OCI-LY3 (cell line): ENCODE results near the gene NHERF2.

Experiments used
- H2AFZ ChIP-seq: fragments of 200-600, 300-600 bp; shearing (Covaris generic); 2 replicates; pipeline ENCODE4 v1.6.0; 2014; ENCODE audit warnings: antibody characterized with exemption, low read depth, low read length
- H3K27ac ChIP-seq: fragments of 200-600, 300-600 bp; sonication (generic); 2 replicates; pipeline ENCODE4 v1.5.1; 2014; ENCODE audit warnings: mild to moderate bottlenecking, low read length, moderate library complexity, mixed read lengths
- H3K27me3 ChIP-seq: fragments of 200-600, 300-600 bp; sonication (generic); 2 replicates; pipeline ENCODE4 v1.6.1; 2014; ENCODE audit warnings: low read depth, low read length, mixed read lengths
- H3K36me3 ChIP-seq: fragments of 200-600, 300-600 bp; sonication (generic); replicated peaks from 2 replicates; pipeline ENCODE3; 2014; ENCODE audit warnings: low read depth, low read length, mixed read lengths
- H3K4me1 ChIP-seq: fragments of 300-600, 200-600 bp; sonication (generic); 2 replicates; pipeline ENCODE4 v1.6.1; 2014; ENCODE audit warnings: low read length, mixed read lengths
- H3K4me2 ChIP-seq: fragments of 200-600, 300-600 bp; sonication (generic); 2 replicates; pipeline ENCODE4 v1.6.1; 2014; ENCODE audit warnings: low read length, mixed read lengths
- H3K4me3 ChIP-seq: fragments of 300-600, 200-600 bp; sonication (generic); 2 replicates; pipeline ENCODE4 v1.5.1; 2014; ENCODE audit warnings: antibody characterized with exemption, mild to moderate bottlenecking, low read length, moderate library complexity
- H3K79me2 ChIP-seq: fragments of 300-600, 200-600 bp; shearing (Covaris generic); 2 replicates; pipeline ENCODE4 v1.6.1; 2014; ENCODE audit warnings: mild to moderate bottlenecking, low read length, mixed read lengths
- H3K9ac ChIP-seq: fragments of 300-600, 200-600 bp; shearing (Covaris generic); 2 replicates; pipeline ENCODE4 v1.6.0; 2014; ENCODE audit warnings: mild to moderate bottlenecking, low read length, moderate library complexity
- H3K9me3 ChIP-seq: fragments of 200-600, 300-600 bp; shearing (Covaris generic); 2 replicates; pipeline ENCODE4 v1.6.1; 2014; ENCODE audit warnings: low read length, mixed read lengths; ENCODE audit not compliant: insufficient read depth
- H4K20me1 ChIP-seq: fragments of 200-600, 300-600 bp; sonication (generic); 2 replicates; pipeline ENCODE4 v1.6.1; 2016; ENCODE audit warnings: low read length, mixed read lengths; ENCODE audit not compliant: insufficient read depth
- EZH2phosphoT487 ChIP-seq: fragments of 200-600 bp; shearing (Covaris generic); IDR thresholded peaks from 2 replicates; pipeline ENCODE4 v1.6.1; 2018; ENCODE audit warnings: antibody characterized with exemption, mixed run types, low read depth
- TF ChIP-seq, protein P1 (sequence below): fragments of 200-600, 300-600 bp; sonication (generic); IDR thresholded peaks from 2 replicates; pipeline ENCODE4 v1.5.1; 2014; ENCODE audit warnings: antibody characterized with exemption, low read length, low read depth

The NHERF2 gene

DNA sequence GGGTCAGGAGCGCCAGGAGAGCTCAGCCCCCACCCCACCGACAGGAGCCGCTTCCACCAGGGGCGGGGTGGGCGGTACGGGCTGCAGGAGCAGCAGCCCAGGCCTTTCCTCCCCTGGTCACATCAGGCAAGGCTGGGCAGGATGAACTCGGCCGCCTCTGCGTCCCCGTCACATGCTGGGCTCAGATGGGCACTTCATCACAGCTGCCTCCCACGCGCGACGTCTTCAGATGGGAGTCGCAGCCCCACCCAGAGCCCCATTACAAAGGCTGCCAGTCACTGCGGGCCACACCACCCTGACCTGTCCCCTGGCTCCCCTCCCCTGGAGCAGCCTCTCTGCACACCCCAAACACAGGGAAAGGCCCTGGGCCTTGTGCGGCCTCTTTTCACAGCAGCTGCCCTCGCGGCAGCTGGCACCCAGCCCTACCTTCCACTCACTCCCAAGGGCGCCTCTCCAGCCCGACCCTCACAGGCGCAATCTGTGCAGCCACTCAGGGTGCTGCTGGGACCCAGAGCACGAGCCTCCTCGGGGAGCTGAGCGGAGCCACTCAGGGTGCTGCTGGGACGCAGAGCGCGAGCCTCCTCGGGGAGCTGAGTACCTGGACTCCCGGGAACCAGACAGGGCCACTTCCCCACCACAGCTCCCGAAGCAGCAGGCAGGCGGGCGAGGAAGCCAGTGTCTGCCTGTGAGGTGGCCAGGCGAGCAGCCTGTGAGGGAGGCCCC is 21.7 kb upstream of the NHERF2 start:
- Histone ChIP-seq H3K27ac (no peak overlapping the region), H3K4me2 (no peak overlapping the region), H3K36me3 (peaks cover 39% of the 10 kb centered on the region), H3K4me3 (no peak overlapping the region), H3K9me3 (no peaks in the 10 kb centered on the region), H2AFZ (no peak overlapping the region), H3K4me1 (peaks cover 22% of the 10 kb centered on the region), H3K79me2 (peaks cover 71% of the 10 kb centered on the region), H3K9ac (no peak overlapping the region), H3K27me3 (no peaks in the 10 kb centered on the region), H4K20me1 (peaks cover 60% of the 10 kb centered on the region)
- TF ChIP-seq, protein P1, sequence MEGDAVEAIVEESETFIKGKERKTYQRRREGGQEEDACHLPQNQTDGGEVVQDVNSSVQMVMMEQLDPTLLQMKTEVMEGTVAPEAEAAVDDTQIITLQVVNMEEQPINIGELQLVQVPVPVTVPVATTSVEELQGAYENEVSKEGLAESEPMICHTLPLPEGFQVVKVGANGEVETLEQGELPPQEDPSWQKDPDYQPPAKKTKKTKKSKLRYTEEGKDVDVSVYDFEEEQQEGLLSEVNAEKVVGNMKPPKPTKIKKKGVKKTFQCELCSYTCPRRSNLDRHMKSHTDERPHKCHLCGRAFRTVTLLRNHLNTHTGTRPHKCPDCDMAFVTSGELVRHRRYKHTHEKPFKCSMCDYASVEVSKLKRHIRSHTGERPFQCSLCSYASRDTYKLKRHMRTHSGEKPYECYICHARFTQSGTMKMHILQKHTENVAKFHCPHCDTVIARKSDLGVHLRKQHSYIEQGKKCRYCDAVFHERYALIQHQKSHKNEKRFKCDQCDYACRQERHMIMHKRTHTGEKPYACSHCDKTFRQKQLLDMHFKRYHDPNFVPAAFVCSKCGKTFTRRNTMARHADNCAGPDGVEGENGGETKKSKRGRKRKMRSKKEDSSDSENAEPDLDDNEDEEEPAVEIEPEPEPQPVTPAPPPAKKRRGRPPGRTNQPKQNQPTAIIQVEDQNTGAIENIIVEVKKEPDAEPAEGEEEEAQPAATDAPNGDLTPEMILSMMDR: no peak
- no peak for TF ChIP-seq EZH2phosphoT487

DNA sequence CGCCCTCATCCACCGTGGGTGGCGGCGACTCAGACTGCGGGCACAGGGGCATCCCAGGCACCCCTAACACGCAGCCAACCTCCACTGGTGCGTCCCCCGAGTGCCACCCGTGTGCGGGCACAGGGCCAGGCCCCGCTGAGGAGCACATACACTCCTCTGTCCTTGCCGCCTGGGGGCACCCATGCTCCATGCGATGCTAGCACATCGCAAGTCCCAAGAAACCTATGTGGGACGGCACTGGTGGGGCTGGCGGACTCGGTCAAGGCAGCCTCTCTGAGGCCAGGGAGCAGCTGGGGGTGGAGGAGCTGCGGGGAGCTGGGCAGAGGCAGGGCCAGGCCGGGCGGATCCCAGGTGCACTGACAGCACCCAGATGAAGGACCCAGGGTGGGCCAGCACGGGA is 21.1 kb upstream of the NHERF2 start:
- peaks cover 78% of the 10 kb centered on the region for H3K79me2 ChIP-seq
- no peak overlapping the region for H3K4me3 ChIP-seq
- H3K9ac ChIP-seq: no peak overlapping the region
- H3K4me2 ChIP-seq: no peak overlapping the region
- H3K27ac ChIP-seq: no peak overlapping the region
- H3K9me3 ChIP-seq: no peaks in the 10 kb centered on the region
- TF ChIP-seq, protein P1: peak; percentile 20
- TF ChIP-seq EZH2phosphoT487: no peak
- H4K20me1 ChIP-seq: peaks cover 60% of the 10 kb centered on the region
- H3K27me3 ChIP-seq: no peaks in the 10 kb centered on the region
- H2AFZ ChIP-seq: no peak overlapping the region
- H3K4me1 ChIP-seq: peaks cover 26% of the 10 kb centered on the region
- peaks cover 39% of the 10 kb centered on the region for H3K36me3 ChIP-seq

DNA sequence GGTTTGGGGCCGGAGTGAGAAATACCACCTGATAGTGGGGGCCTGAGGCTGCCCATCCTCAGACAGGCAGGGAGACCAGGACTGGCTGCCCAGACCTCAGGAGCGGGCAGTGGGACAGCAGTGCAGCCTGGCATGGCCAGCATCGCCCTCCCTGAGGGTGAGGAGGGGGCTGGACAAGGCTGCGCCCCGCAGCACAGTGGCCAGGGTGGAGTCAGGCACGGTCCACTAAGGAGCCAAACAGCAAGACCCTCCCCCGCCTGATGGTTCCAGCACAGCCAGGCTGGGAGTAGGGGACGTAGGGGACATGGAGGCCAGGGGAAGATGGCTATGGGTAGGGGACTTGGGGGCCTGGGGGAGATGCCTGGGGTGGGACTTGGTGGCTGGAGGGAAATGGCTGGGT is 20.4 kb upstream of the NHERF2 start:
- Histone ChIP-seq H3K9ac (no peak overlapping the region), H3K36me3 (peaks cover 33% of the 10 kb centered on the region), H4K20me1 (peaks cover 60% of the 10 kb centered on the region)

DNA sequence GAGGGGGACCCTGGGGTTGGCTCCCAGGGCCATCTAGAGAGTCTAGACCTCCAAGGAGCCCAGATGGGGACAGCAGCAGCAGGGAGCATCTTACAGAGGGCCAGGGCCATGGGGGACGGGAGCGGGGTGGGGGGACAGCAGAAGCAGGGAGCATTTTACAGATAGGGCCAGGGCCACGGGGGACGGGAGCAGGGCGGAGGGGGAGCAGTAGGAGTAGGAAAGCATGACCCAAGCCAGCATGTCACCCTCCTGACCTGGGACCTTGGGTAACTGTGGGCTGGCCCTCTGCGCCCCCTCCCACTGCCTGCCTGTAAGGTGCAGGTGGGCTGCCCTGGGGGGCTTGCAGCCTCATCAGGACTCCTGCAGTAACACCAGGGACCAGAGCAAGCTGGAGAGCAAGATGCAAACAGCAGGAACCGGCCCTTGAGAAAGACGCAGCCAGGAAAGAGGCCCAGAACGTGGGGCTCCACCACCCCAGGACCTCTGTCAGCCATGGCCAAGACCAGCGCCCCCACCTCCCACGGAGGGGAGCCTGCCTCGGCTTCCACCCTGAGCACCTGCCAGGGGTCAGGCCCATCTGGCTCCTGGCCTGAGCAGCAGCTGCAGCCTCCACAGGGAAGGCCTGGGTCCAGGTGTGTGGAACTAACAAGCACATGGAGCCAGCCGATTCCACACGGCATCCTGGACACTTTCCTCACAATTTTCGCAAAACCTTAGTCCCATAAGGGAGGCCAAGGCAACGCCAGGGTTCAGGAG is 19.4 kb upstream of the NHERF2 start:
- Histone ChIP-seq H3K9ac (no peak overlapping the region), H3K4me1 (peaks cover 29% of the 10 kb centered on the region), H3K9me3 (no peaks in the 10 kb centered on the region), H3K27ac (no peak overlapping the region), H4K20me1 (peaks cover 60% of the 10 kb centered on the region), H3K4me3 (peak overlapping the region; percentile 95; the same call in 1 of the 2 replicates), H3K4me2 (peak overlapping the region; percentile 99), H3K79me2 (peaks cover 80% of the 10 kb centered on the region), H3K27me3 (no peaks in the 10 kb centered on the region), H2AFZ (no peak overlapping the region), H3K36me3 (peaks cover 23% of the 10 kb centered on the region)
- TF ChIP-seq, protein P1: no peak
- no peak for TF ChIP-seq EZH2phosphoT487

More for the DNA sequence above, 20.4 kb upstream of the NHERF2 start:
- no peak overlapping the region for H3K27ac ChIP-seq
- H2AFZ ChIP-seq: no peak overlapping the region
- H3K4me3 ChIP-seq: no peak overlapping the region
- no peak overlapping the region for H3K4me2 ChIP-seq
- no peaks in the 10 kb centered on the region for H3K9me3 ChIP-seq
- peaks cover 80% of the 10 kb centered on the region for H3K79me2 ChIP-seq
- H3K27me3 ChIP-seq: no peaks in the 10 kb centered on the region
- H3K4me1 ChIP-seq: peaks cover 29% of the 10 kb centered on the region
- TF ChIP-seq EZH2phosphoT487: no peak
- TF ChIP-seq, protein P1: no peak
